Epithelial cell of prostate (primary cell): ENCODE measurements around the gene NEURL1B.

ENCODE experiments used
- DNase-seq: peaks from one replicate; pipeline ENCODE4 v3.0.0-alpha.2; 2011; ENCODE audit warnings: low read depth, low spot score
- H3K27ac ChIP-seq: fragments of 450-650 bp; 2 replicates; pipeline ENCODE4 v1.5.1; 2017; ENCODE audit warnings: mild to moderate bottlenecking

Gene NEURL1B

DNA sequence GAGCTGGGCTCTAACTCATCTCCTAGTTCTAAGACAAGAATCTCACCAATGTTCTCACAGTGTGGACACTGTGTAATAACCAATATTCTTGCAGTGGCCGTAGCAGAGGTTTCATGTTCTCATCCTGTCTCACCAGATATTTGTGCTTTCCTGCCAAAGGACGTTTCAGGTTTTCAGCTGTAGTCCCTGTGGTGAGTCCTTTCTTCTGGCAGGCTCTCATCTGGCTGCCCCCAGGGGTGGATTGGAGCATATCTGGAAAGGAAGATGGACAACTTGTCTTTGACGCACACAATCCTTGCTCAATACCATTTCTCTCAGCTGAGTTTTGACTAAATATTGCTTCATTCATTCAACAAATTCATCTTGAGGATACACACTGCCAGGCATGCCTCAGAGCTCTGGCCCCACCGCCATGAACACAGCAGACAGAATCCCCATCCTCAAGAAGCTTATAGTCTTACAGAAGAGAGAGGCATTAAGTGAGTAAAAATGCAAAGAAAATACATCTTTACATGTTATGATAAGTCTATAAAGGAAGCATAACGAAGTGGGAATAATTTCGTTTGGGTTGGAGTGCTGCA is 33.8 kb upstream of the NEURL1B start:
- DNase-seq, result no peak
- no peak overlapping the region for H3K27ac ChIP-seq

- no peak overlapping the region for H3K27ac ChIP-seq
- no peak for DNase-seq
Observed at GRCh38 chr5:172608773-172609172, 32.3 kb upstream of the NEURL1B start.

- H3K27ac ChIP-seq, result no peak overlapping the region
- DNase-seq, result no peak
Observed at GRCh38 chr5:172610643-172611042, 30.4 kb upstream of the NEURL1B start.

DNA sequence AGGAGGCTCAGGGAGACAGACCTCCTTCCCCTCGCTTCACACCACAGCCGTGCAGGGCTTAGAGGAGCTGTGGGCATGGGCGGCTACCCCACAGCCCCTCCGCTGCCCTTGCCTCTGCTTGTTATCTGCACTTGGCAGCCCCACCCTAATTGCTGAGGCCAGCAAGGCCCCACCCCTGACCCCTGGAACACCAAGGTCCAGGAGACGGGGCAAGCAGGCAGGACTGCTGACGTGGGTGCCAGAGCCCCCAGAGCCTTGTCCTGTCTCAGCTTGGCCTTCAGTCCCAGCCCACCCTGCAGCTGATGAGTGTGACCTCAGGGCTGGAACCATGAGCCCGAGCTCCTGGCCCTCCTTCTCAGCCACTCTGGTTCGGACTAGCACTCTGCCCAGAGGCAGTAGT is 29.1 kb upstream of the NEURL1B start:
- no peak overlapping the region for H3K27ac ChIP-seq
- no peak for DNase-seq

- no peak overlapping the region for H3K27ac ChIP-seq
- DNase-seq, result no peak
Observed at GRCh38 chr5:172612771-172613170, 28.3 kb upstream of the NEURL1B start.

DNA sequence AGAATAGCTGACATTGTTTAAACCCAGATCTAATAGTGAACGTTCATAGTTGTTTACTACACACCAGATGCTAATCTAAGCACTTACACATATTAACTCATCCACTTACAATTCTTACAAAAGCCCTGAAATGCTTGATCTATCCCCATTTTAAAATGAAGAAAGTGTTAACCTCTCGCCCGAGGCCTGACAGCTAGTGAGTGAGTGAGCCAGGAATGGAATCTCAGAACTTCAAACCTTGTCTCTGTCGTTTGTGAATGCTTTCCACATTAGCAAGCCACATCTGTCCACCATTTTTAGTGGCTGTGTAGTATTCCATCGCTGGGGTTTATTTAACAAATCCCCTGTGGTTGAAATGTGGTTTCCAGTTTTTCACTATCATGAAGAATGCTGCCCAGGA is 24.9 kb upstream of the NEURL1B start:
- no peak overlapping the region for H3K27ac ChIP-seq
- no peak for DNase-seq

GRCh38 chr5:172616730-172617129 is 24.3 kb upstream of the NEURL1B start:
- no peak for DNase-seq
- H3K27ac ChIP-seq, result no peak overlapping the region

- no peak overlapping the region for H3K27ac ChIP-seq
- DNase-seq, result no peak
Observed at GRCh38 chr5:172617817-172618216, 23.2 kb upstream of the NEURL1B start.

DNA sequence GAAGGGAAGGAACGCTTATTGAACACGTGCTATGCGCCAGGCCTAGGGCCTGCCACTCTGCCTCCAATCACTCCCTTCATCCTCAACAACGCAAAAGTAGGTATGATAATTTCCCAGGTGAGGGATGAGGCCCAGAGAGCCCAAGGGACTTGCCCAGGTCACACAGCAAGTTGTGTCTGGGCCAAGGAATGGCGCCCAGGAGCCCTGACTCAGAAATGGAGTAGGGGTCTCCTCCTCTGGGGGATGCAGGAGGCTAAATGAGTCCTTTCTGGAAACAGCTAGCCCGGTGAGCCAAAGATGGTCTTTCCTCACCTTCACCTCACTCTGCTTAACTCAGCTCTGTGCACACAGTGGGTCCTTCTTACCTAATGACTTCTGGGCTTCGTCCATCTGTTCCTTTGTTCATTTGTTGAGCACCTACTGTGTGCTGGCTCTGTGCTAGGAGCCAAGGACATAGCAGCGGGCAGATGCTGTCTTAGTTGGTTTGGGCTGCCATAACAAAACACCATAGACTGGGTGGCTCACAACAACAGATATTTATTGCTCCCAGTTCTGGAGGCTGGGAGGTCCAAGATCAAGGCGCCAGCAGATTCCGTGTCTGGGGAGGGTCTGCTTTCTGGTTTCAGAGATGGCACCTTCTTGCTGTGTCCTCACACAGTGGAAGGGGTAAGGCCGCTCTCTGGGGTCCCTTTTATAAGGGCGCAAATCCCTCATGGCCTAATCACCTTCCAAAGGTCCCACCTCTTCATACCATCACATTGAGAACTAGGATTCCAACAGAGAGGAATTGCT is 22.3 kb upstream of the NEURL1B start:
- H3K27ac ChIP-seq, result no peak overlapping the region
- no peak for DNase-seq

GRCh38 chr5:172620506-172620905 is 20.6 kb upstream of the NEURL1B start:
- no peak for DNase-seq
- H3K27ac ChIP-seq, result no peak overlapping the region

- no peak overlapping the region for H3K27ac ChIP-seq
Observed at GRCh38 chr5:172622091-172623046, 18.7 kb upstream of the NEURL1B start.

DNA sequence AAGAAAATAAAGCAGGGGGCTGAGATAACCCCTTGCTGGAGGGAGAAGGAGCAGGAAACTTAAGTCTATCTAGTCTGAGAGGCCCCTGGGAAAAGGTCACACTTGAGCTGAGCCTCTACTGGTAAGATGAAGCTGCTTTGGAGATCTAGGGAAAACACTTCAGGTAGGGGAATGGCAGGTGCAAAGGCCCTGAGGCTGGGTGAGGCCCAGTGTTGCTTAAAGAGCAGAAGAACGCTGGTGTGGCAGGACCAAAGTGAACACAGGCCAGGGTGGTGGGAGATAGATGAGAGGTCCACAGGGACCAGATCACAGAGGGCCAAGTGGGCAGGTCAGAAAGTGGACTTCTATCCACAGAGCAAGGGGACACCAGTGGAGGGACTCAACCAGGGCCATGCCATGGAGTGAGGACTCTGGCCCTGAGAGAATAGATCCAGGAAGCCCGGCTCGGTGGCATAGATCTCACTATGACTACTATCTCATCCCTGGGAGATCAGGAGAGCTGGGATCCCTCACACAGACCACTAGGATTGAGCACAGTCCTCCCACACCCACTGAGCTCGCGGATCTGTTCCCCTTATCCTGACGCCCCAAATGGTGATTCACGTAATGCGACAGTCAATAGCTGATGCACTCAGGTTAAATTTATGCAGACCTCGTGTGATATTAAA is 17.6 kb upstream of the NEURL1B start:
- no peak for DNase-seq
- H3K27ac ChIP-seq, result no peak overlapping the region

More at GRCh38 chr5:172622091-172623046, 18.7 kb upstream of the NEURL1B start:
- no peak for DNase-seq

DNA sequence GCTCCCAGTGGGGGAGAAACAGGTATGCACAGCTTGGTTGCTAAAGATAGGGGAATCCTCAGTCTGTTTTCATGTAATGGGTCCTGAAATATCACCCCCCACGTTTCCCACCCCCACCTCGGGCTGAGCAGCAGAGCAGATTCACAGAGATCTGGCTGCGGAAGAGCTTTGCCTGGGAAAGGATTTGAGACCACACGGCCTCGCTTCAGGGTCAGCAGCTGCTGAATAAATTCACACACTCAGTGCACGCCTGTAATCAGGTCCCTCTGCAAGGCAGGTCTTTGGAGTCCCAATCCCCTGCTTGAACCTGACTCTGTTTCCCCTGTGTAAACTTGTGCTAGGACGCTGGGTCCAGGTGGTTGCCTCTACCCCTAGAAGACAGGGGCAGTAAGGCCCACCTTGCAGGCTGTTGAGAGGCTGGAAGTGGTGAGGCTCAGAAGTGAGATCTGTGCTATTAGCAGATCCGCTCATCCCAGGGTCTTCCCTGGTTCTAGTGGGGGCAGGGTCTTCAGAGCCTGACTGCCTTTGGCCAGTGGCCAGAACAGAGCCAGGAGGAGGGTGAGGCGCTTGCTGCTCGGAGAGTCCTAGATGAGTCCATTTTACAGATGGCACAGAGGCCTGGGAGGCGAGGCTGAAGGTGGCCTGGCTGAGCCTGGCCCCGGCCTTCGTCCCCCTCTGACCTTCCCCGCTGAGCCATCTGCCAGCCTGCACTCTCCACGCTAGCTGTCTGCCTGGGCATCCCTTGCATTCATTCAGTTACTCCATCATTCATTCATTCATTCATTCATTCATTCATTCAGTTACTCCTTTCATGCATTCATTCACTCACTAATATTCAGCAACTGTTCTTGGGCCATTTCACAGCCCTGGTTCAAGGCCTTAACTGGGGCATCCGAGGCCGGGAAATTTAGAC is 16.7 kb upstream of the NEURL1B start:
- no peak overlapping the region for H3K27ac ChIP-seq
- DNase-seq, result no peak

GRCh38 chr5:172624996-172625964 is 15.8 kb upstream of the NEURL1B start:
- no peak overlapping the region for H3K27ac ChIP-seq
- no peak for DNase-seq

DNA sequence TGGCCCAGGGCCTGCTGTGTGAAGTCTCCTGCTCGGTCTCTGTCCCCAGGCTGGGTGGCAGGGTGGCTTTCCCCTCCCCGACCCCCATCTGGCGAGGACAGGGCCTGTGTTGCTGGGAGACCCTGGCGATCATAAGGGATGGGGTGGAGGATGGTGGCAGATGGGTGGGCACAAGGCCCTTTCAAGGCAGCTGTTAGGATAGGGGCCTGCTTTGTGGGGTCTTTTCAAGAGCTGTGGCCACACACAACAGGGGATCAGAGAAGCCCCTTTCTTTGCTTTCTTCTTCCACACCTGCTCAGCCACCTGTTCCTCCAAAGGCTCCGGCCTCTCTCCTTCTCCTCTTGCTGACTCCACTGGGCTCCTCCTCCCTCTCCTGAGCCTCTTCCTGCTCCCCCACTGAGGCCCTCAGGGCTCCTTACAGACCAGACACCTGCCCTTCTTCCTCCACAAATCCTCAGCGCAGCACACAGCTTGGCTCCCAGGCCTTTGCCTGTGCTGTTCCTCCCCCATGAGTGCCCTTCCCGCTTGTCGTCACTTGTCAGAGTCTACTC is 15.0 kb upstream of the NEURL1B start:
- no peak for DNase-seq
- H3K27ac ChIP-seq, result no peak overlapping the region

- no peak overlapping the region for H3K27ac ChIP-seq
Observed at GRCh38 chr5:172630082-172630481, 11.0 kb upstream of the NEURL1B start.

DNA sequence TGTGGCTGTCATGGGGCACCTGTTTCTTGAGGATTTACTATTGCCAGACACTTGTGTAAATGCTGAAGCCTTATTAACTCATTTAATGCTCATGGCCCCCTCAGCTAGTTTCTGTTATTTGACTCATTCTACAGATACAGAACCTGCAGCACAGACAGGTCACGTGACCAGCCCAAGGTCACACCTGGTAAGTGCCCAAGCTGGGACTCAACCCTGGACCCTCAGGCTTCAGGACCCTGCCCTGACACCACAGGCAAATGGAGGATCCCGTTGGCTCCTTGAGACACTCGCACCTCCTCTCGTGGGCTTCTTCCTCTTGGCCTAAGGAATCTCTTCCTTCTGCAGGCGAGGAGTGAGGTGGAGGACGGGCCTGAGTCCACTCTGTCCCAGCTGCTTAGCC is 10.6 kb upstream of the NEURL1B start:
- no peak for DNase-seq
- no peak overlapping the region for H3K27ac ChIP-seq

More at GRCh38 chr5:172630082-172630481, 11.0 kb upstream of the NEURL1B start:
- no peak for DNase-seq

GRCh38 chr5:172630986-172631385 is 10.1 kb upstream of the NEURL1B start:
- no peak overlapping the region for H3K27ac ChIP-seq

More at GRCh38 chr5:172630986-172631385, 10.1 kb upstream of the NEURL1B start:
- no peak for DNase-seq
